ENCODE results near the gene COBLL1.

GRCh38 chr2:164815071-164815793 lies 26.4 kb downstream of the COBLL1 start:
- TF ChIP-seq CTCF (tag by site-specific recombination; IDR thresholded peaks at IDR 0.05) (no peak), ZNF792 (tag by site-specific recombination; IDR thresholded peaks at IDR 0.05) (no peak), YY1 (tag by site-specific recombination; IDR thresholded peaks at IDR 0.05) (no peak), ZNF514 (tag by site-specific recombination; IDR thresholded peaks at IDR 0.05) (no peak), ZNF274 (IDR thresholded peaks at IDR 0.05; ENCODE audit: low read length) (no peak), ZNF274 (tag by site-specific recombination; IDR thresholded peaks at IDR 0.05; ENCODE audit: borderline replicate concordance) (no peak), ZNF639 (tag by site-specific recombination; IDR thresholded peaks at IDR 0.05) (no peak)

All from HEK293 (cell line).